Measurements from ENCODE around the gene GADD45G. TPM values are rescaled to one million over a fixed set of nuclear protein-coding genes. Genes with fewer than 3 reads are reported as not detected.
A peak's percentile ranks its signal among the peaks of the same experiment; 100 is the strongest.

The GADD45G gene
- total RNA-seq, 1 experiment from 2014 or later, result 10.6 TPM

DNA sequence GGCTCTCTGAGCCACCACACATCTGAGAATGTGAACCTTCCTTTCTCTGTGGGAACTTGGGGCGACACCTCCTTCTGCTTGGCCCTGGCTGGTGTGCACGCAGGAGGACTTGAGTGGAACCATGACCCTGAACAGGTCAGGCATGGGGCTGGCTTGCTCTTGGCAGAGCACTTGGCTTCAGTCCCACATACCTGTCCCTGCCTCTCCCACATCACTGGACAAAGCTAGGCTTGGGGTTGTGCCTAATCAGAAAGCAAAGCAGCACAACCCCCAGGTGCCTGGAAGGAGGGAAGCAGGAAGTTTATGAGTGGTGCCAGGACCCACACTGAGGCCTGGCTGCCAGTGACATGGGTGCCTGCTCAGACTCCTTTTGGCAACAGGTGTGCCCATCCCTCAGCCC lies 13.2 kb downstream of the GADD45G start (continued):
- TF ChIP-seq, protein P1, sequence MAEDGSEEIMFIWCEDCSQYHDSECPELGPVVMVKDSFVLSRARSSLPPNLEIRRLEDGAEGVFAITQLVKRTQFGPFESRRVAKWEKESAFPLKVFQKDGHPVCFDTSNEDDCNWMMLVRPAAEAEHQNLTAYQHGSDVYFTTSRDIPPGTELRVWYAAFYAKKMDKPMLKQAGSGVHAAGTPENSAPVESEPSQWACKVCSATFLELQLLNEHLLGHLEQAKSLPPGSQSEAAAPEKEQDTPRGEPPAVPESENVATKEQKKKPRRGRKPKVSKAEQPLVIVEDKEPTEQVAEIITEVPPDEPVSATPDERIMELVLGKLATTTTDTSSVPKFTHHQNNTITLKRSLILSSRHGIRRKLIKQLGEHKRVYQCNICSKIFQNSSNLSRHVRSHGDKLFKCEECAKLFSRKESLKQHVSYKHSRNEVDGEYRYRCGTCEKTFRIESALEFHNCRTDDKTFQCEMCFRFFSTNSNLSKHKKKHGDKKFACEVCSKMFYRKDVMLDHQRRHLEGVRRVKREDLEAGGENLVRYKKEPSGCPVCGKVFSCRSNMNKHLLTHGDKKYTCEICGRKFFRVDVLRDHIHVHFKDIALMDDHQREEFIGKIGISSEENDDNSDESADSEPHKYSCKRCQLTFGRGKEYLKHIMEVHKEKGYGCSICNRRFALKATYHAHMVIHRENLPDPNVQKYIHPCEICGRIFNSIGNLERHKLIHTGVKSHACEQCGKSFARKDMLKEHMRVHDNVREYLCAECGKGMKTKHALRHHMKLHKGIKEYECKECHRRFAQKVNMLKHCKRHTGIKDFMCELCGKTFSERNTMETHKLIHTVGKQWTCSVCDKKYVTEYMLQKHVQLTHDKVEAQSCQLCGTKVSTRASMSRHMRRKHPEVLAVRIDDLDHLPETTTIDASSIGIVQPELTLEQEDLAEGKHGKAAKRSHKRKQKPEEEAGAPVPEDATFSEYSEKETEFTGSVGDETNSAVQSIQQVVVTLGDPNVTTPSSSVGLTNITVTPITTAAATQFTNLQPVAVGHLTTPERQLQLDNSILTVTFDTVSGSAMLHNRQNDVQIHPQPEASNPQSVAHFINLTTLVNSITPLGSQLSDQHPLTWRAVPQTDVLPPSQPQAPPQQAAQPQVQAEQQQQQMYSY (CRISPR knock-in tag; IDR thresholded peaks at IDR 0.05), result no peak
- TF ChIP-seq, protein P2, sequence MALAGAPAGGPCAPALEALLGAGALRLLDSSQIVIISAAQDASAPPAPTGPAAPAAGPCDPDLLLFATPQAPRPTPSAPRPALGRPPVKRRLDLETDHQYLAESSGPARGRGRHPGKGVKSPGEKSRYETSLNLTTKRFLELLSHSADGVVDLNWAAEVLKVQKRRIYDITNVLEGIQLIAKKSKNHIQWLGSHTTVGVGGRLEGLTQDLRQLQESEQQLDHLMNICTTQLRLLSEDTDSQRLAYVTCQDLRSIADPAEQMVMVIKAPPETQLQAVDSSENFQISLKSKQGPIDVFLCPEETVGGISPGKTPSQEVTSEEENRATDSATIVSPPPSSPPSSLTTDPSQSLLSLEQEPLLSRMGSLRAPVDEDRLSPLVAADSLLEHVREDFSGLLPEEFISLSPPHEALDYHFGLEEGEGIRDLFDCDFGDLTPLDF (CRISPR knock-in tag; IDR thresholded peaks at IDR 0.05), result no peak
- no peak for TF ChIP-seq TCF7 (CRISPR knock-in tag; IDR thresholded peaks at IDR 0.05; ENCODE audit: low read depth)
- TF ChIP-seq, protein P3, sequence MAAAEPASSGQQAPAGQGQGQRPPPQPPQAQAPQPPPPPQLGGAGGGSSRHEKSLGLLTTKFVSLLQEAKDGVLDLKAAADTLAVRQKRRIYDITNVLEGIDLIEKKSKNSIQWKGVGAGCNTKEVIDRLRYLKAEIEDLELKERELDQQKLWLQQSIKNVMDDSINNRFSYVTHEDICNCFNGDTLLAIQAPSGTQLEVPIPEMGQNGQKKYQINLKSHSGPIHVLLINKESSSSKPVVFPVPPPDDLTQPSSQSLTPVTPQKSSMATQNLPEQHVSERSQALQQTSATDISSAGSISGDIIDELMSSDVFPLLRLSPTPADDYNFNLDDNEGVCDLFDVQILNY (CRISPR knock-in tag; IDR thresholded peaks at IDR 0.05), result no peak
- no peak for TF ChIP-seq ZNF121 (CRISPR knock-in tag; IDR thresholded peaks at IDR 0.05)
- TF ChIP-seq, protein P4, sequence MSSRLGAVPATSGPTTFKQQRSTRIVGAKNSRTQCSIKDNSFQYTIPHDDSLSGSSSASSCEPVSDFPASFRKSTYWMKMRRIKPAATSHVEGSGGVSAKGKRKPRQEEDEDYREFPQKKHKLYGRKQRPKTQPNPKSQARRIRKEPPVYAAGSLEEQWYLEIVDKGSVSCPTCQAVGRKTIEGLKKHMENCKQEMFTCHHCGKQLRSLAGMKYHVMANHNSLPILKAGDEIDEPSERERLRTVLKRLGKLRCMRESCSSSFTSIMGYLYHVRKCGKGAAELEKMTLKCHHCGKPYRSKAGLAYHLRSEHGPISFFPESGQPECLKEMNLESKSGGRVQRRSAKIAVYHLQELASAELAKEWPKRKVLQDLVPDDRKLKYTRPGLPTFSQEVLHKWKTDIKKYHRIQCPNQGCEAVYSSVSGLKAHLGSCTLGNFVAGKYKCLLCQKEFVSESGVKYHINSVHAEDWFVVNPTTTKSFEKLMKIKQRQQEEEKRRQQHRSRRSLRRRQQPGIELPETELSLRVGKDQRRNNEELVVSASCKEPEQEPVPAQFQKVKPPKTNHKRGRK (CRISPR knock-in tag; IDR thresholded peaks at IDR 0.05; ENCODE audit: borderline replicate concordance), result no peak

DNA sequence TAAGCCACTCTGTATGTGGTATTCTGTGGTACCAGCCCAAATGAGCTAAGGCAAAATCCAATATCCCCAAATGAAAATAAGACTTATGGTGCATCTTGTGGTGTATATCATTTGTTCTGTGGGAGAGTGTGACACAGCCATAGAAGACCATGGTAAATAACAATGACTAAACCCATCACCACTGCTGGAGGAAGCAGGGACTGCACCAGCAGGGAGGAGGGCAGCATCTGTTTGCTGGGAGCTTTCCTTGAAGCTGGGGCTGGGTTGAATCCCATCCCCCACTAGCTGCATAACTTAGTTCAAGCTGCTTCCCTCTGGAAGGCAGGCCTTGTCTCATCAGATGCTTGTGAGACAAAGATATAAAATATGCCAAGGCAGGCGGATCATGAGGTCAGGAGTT lies 14.2 kb downstream of the GADD45G start:
- no peak overlapping the region; the same call in 1 of the 2 replicates for H3K4me3 Mint-ChIP-seq
- TF ChIP-seq TCF7 (CRISPR knock-in tag; IDR thresholded peaks at IDR 0.05; ENCODE audit: low read depth), result no peak
- no peak for TF ChIP-seq GRHL2 (CRISPR knock-in tag; IDR thresholded peaks at IDR 0.05; ENCODE audit: insufficient replicate concordance, severe bottlenecking)
- TF ChIP-seq, protein P5, sequence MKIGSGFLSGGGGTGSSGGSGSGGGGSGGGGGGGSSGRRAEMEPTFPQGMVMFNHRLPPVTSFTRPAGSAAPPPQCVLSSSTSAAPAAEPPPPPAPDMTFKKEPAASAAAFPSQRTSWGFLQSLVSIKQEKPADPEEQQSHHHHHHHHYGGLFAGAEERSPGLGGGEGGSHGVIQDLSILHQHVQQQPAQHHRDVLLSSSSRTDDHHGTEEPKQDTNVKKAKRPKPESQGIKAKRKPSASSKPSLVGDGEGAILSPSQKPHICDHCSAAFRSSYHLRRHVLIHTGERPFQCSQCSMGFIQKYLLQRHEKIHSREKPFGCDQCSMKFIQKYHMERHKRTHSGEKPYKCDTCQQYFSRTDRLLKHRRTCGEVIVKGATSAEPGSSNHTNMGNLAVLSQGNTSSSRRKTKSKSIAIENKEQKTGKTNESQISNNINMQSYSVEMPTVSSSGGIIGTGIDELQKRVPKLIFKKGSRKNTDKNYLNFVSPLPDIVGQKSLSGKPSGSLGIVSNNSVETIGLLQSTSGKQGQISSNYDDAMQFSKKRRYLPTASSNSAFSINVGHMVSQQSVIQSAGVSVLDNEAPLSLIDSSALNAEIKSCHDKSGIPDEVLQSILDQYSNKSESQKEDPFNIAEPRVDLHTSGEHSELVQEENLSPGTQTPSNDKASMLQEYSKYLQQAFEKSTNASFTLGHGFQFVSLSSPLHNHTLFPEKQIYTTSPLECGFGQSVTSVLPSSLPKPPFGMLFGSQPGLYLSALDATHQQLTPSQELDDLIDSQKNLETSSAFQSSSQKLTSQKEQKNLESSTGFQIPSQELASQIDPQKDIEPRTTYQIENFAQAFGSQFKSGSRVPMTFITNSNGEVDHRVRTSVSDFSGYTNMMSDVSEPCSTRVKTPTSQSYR (CRISPR knock-in tag; IDR thresholded peaks at IDR 0.05), result peak; percentile 60; the same call in 1 of the 2 replicates
- H3K4me1 Mint-ChIP-seq, result peaks cover 39% of the 10 kb centered on the region
- H3K36me3 Mint-ChIP-seq, result no peaks in the 10 kb centered on the region
- peak; percentile 90 for ATAC-seq
- H3K27ac Mint-ChIP-seq, result no peak overlapping the region
- H3K27me3 Mint-ChIP-seq (ENCODE audit: low read depth), result no peaks in the 10 kb centered on the region; the same call in 1 of the 2 replicates
- ChIA-PET POLR2A (interaction anchor here (1.4 kb wide), 1 partner anchor 14 kb away, joined by 8 read pairs; the partner anchor contains the start of gene GADD45G), CTCF (interaction anchor here (0.6 to 5.4 kb wide), 19 partner anchors 9 to 480 kb away, joined by 3 to 46 read pairs (median 4); partner anchors contain the start of gene GADD45G)
- peak; percentile 46 for DNase-seq (ENCODE audit: low spot score)
- no peaks in the 10 kb centered on the region for H3K9me3 Mint-ChIP-seq

DNA sequence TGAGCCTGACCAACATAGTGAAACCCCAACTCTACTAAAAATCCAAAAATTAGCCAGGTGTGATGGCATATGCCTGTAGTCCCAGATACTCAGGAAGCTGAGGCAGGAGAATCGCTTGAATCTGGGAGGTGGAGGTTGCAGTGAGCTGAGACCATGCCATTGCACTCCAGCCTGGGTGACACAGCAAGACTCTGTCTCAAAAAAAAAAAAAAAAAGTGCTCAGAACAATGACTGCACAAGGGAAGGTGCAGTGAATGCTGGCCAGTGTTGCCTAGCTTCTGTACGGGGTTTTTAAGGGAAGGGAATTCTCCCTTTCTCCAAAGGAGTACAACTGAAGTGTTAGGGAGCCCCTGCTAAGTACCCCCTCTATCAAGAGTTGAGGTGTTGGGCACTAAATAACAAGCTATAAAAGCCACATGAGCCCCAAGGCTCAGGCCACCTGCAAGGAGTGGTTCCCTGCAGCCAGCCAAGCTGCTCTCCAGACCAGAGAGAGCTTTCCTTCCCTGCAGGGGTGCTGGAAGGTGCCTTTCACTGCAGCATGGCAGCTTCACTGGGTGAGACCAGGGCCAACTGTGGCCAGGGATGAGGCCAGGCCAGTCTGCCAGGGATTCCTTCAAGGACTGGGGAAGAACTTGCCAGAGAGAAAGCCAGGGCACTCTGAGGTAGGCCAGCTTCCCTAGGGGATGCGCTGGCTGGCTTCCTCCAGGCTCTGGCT lies 14.8 kb downstream of the GADD45G start:
- Mint-ChIP-seq H3K27ac (no peak overlapping the region), H3K9me3 (no peaks in the 10 kb centered on the region), H3K4me1 (peaks cover 39% of the 10 kb centered on the region), H3K36me3 (no peaks in the 10 kb centered on the region), H3K27me3 (ENCODE audit: low read depth) (no peaks in the 10 kb centered on the region; the same call in 1 of the 2 replicates), H3K4me3 (no peak overlapping the region; the same call in 1 of the 2 replicates)
- DNase-seq (ENCODE audit: low spot score) (no peak), ATAC-seq (no peak)
- POLR2A ChIA-PET, result interaction anchor here (1.4 kb wide), 1 partner anchor 15 kb away, joined by 8 read pairs; the partner anchor contains the start of gene GADD45G
- CTCF ChIA-PET, result interaction anchor here (0.6 to 5.4 kb wide), 19 partner anchors 9 to 480 kb away, joined by 3 to 46 read pairs (median 4); partner anchors contain the start of gene GADD45G
- TF ChIP-seq, protein P1 (CRISPR knock-in tag; IDR thresholded peaks at IDR 0.05), result no peak
- TF ChIP-seq, protein P6, sequence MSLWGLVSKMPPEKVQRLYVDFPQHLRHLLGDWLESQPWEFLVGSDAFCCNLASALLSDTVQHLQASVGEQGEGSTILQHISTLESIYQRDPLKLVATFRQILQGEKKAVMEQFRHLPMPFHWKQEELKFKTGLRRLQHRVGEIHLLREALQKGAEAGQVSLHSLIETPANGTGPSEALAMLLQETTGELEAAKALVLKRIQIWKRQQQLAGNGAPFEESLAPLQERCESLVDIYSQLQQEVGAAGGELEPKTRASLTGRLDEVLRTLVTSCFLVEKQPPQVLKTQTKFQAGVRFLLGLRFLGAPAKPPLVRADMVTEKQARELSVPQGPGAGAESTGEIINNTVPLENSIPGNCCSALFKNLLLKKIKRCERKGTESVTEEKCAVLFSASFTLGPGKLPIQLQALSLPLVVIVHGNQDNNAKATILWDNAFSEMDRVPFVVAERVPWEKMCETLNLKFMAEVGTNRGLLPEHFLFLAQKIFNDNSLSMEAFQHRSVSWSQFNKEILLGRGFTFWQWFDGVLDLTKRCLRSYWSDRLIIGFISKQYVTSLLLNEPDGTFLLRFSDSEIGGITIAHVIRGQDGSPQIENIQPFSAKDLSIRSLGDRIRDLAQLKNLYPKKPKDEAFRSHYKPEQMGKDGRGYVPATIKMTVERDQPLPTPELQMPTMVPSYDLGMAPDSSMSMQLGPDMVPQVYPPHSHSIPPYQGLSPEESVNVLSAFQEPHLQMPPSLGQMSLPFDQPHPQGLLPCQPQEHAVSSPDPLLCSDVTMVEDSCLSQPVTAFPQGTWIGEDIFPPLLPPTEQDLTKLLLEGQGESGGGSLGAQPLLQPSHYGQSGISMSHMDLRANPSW (CRISPR knock-in tag; conservative IDR thresholded peaks at IDR 0.05; ENCODE audit: low read depth), result no peak
- no peak for TF ChIP-seq ZNF671 (CRISPR knock-in tag; IDR thresholded peaks at IDR 0.05)
- TF ChIP-seq ZNF423 (CRISPR knock-in tag; IDR thresholded peaks at IDR 0.05), result no peak
